HG02885 (cell line): Measurements from ENCODE around the gene DLEC1.

ENCODE experiments used
- ATAC-seq: cut with Tn5 transposase; IDR thresholded peaks from one replicate; pipeline ENCODE4 v1.9.1; 2021; ENCODE audit warnings: mild to moderate bottlenecking; ENCODE audit not compliant: unreplicated experiment, poor library complexity

DLEC1 gene

GRCh38 chr3:38039101-38039898 lies at the start of gene DLEC1:
DLEC1 (plus strand) TSS chr3:38039208; CDS start chr3:38039226, 18 bp downstream.
- ATAC-seq = peak; percentile 84

- no peak for ATAC-seq
Measured at GRCh38 chr3:37989821-37990480, 49.1 kb upstream of the DLEC1 start.

GRCh38 chr3:37990527-37990926 lies 48.5 kb upstream of the DLEC1 start, which contains the start of gene VILL:
VILL (plus strand) TSS chr3:37990786; CDS start chr3:37993673, 2,887 bp downstream.
- no peak for ATAC-seq

- ATAC-seq = no peak
Measured at GRCh38 chr3:37991109-37991508, 47.9 kb upstream of the DLEC1 start.

GRCh38 chr3:37991823-37992222 lies 47.2 kb upstream of the DLEC1 start:
- ATAC-seq = no peak

GRCh38 chr3:37992271-37993066 lies 46.5 kb upstream of the DLEC1 start:
- ATAC-seq = no peak

- no peak for ATAC-seq
Measured at GRCh38 chr3:37993067-37993455, 45.9 kb upstream of the DLEC1 start.

GRCh38 chr3:37993460-37993819 lies 45.6 kb upstream of the DLEC1 start:
- no peak for ATAC-seq

GRCh38 chr3:37993820-37994638 lies 45.0 kb upstream of the DLEC1 start:
- ATAC-seq = peak; percentile 72

GRCh38 chr3:37994639-37994972 lies 44.4 kb upstream of the DLEC1 start:
- ATAC-seq = no peak

GRCh38 chr3:37995652-37996641 lies 43.1 kb upstream of the DLEC1 start:
- no peak for ATAC-seq

- peak; percentile 53 for ATAC-seq
Measured at GRCh38 chr3:37996785-37997301, 42.2 kb upstream of the DLEC1 start.

GRCh38 chr3:37997342-37997741 lies 41.7 kb upstream of the DLEC1 start:
- no peak for ATAC-seq

GRCh38 chr3:37997791-37998370 lies 41.1 kb upstream of the DLEC1 start:
- no peak for ATAC-seq

GRCh38 chr3:37999836-38000235 lies 39.2 kb upstream of the DLEC1 start:
- ATAC-seq = no peak

GRCh38 chr3:38000242-38000916 lies 38.6 kb upstream of the DLEC1 start:
- no peak for ATAC-seq

GRCh38 chr3:38000965-38001455 lies 38.0 kb upstream of the DLEC1 start:
- ATAC-seq = no peak
